CD4-positive, alpha-beta memory T cell (primary cell): ENCODE data around the gene DCPS. TPM values are rescaled to one million over a fixed set of nuclear protein-coding genes. Genes with fewer than 3 reads are reported as not detected.
"Not testable (repeated sequence)": the region's sequence is repeated elsewhere in the genome, so short reads cannot be mapped to it uniquely, and the experiment has no call there.

Source experiments
- CTCF ChIA-PET: fragments of 350-600 bp; sonication (Branson Sonifier 250); formaldehyde crosslinking; loops from one replicate; lab custom pipeline; 2021; ENCODE audit warnings: inconsistent platforms; ENCODE audit not compliant: partially characterized antibody; lab: Charles Lee
- POLR2A ChIA-PET: fragments of 350-600 bp; sonication (Branson Sonifier 250); formaldehyde crosslinking; loops from one replicate; lab custom pipeline; 2021; ENCODE audit not compliant: partially characterized antibody; lab: Charles Lee
- DNase-seq, 5 donors: peaks; one replicate each; pipeline versions ENCODE4 v3.0.0 to v3.0.0-alpha.2; 2020 to 2022; ENCODE audit warnings: mixed read lengths in 1 of 5
- H3K27ac ChIP-seq: one replicate; pipeline ENCODE4 v1.7.0; 2013; ENCODE audit warnings: low read depth, low read length
- H3K27me3 ChIP-seq: 2 replicates; pipeline ENCODE4 v1.7.0; 2013; ENCODE audit warnings: mild to moderate bottlenecking, low read length, moderate library complexity; ENCODE audit not compliant: insufficient read depth
- H3K36me3 ChIP-seq: 2 replicates; pipeline ENCODE4 v1.7.0; 2013; ENCODE audit warnings: mild to moderate bottlenecking, low read length, moderate library complexity; ENCODE audit not compliant: insufficient read depth
- H3K4me1 ChIP-seq: 2 replicates; pipeline ENCODE4 v1.7.0; 2013; ENCODE audit warnings: mild to moderate bottlenecking, low read length, moderate library complexity; ENCODE audit not compliant: insufficient read depth
- H3K4me3 ChIP-seq, 2 donors: one replicate each; pipeline ENCODE4 v1.7.0; 2013; ENCODE audit warnings: low read length in 2 of 2, mild to moderate bottlenecking in 1 of 2
- H3K9me3 ChIP-seq, 2 donors: one replicate each; pipeline ENCODE4 v1.7.0; 2013; ENCODE audit warnings: low read length in 2 of 2, control low read depth in 1 of 2; ENCODE audit not compliant: control insufficient read depth in 1 of 2
- H3K27ac Mint-ChIP-seq, 7 donors: one replicate each; pipeline ENCODE4 v1.8.0; 2020 to 2021; ENCODE audit warnings: mixed read lengths in 7 of 7, mild to moderate bottlenecking in 6 of 7, inconsistent platforms in 3 of 7, moderate library complexity in 3 of 7
- H3K27me3 Mint-ChIP-seq, 2 donors: one replicate each; pipeline ENCODE4 v1.8.0; 2020 to 2021; ENCODE audit warnings: mixed read lengths in 2 of 2
- H3K36me3 Mint-ChIP-seq, 2 donors: one replicate each; pipeline ENCODE4 v1.8.0; 2020 to 2021; ENCODE audit warnings: mixed read lengths in 2 of 2, inconsistent platforms in 1 of 2, mild to moderate bottlenecking in 1 of 2
- H3K4me1 Mint-ChIP-seq, 4 donors: one replicate each; pipeline ENCODE4 v1.8.0; 2020 to 2021; ENCODE audit warnings: mixed read lengths in 4 of 4, mild to moderate bottlenecking in 1 of 4
- H3K4me3 Mint-ChIP-seq, 8 donors: one replicate each; pipeline ENCODE4 v1.8.0; 2020 to 2021; ENCODE audit warnings: mixed read lengths in 8 of 8, mild to moderate bottlenecking in 7 of 8, moderate library complexity in 6 of 8, inconsistent platforms in 3 of 8
- H3K9me3 Mint-ChIP-seq, 8 donors: one replicate each; pipeline ENCODE4 v1.8.0; 2020 to 2021; ENCODE audit warnings: mixed read lengths in 8 of 8, mild to moderate bottlenecking in 5 of 8, inconsistent platforms in 3 of 8, moderate library complexity in 1 of 8
- intact Hi-C: fragments of 100-400 bp; cut with micrococcal nuclease; formaldehyde crosslinking; loops from one replicate; pipeline ENCODE4 v1.15.1; 2023
- polyA plus RNA-seq, 2 donors: library from polyadenylated mRNA; unstranded; fragments of 300-500 nt; fragmentation: Illumina TruSeq; gene quantifications; one replicate each; pipeline ENCODE4 v1.2.3, GENCODE V29; 2021
- total RNA-seq, 2 experiments: library from RNA; stranded (reverse); gene quantifications; one replicate each; pipeline ENCODE4 v1.2.3, GENCODE V29; 2021

The DCPS gene
- total and polyA plus RNA-seq, 4 experiments from 2014 or later, result 20.2 to 48.0 (median 30.7) TPM

DNA sequence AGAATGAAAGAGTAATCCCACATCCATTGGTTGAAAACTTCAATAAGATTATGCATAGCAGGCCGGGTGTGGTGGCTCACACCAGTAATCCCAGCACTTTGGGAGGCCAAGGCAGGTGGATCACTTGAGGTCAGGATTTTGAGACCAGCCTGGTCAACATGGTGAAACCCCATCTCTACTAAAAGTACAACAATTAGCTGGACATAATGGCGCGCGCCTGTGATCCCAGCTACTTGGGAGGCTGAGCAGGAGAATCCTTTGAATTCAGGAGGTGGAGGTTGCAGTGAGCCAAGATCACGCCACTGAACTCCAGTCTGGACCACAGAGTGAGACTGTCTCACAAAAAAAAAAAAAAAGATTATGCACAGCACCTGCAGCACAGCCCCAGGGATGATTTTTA lies 63.9 kb downstream of the DCPS start:
- H3K9me3 Mint-ChIP-seq, DNase-seq, POLR2A ChIA-PET, H3K27ac ChIP-seq, H3K36me3 ChIP-seq, CTCF ChIA-PET, H3K9me3 ChIP-seq, H3K27ac Mint-ChIP-seq, H3K4me1 ChIP-seq, H3K27me3 ChIP-seq, H3K4me3 ChIP-seq, H3K4me3 Mint-ChIP-seq, H3K27me3 Mint-ChIP-seq, H3K36me3 Mint-ChIP-seq, intact Hi-C loops: not testable (repeated sequence)
- H3K4me1 Mint-ChIP-seq, result peaks cover 0 to 15% (median 0%) of the 10 kb centered on the region in 4 donors

DNA sequence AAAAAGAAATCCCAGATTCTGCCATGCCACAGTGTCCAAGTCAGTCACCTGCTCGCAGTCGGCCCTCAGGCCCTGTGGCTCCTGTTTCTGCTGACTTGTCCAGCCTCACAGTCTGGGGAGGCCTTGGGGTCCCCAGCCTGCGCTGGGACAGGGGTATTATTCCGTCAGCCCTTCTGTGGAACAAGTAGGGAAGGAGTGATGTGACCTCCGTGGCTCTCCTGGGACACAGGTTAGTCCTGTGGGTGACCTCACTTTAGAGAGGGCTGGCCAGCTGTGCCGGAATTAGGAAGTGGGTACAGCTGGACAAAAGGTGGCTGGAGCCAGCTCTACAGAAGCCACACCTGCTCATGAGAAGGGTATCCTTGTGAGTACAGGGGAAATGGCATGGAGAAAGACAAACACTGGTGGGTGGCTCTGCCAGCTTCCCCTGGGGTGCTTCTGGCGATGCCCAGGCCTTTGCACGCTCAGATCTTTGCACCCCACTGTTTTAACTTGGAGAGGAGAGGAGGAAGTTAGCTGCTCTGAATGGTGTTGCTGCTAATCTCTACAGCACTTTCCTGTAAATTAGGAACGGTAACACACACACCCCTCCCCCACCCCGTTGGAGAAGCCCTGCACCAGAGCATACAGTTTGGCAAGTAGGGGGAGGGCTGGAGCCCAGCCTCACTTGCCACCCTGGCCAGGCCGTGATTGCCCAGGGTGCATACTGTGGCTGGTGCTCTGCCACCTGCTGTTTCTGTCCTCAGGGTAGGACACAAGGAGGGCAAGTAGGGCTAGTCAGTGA lies 64.7 kb downstream of the DCPS start:
- DNase-seq, POLR2A ChIA-PET, intact Hi-C loops, H3K4me1 ChIP-seq, H3K4me3 ChIP-seq, H3K9me3 Mint-ChIP-seq, H3K27ac ChIP-seq, H3K36me3 Mint-ChIP-seq, H3K9me3 ChIP-seq, H3K27me3 Mint-ChIP-seq, H3K27me3 ChIP-seq, H3K4me3 Mint-ChIP-seq, H3K36me3 ChIP-seq, H3K27ac Mint-ChIP-seq: not testable (repeated sequence)
- H3K4me1 Mint-ChIP-seq, result peaks cover 0 to 15% (median under 1%) of the 10 kb centered on the region in 4 donors
- CTCF ChIA-PET, result interaction anchor here (1.4 kb wide), 1 partner anchor 112 kb away, joined by 3 read pairs; no protein-coding TSS in a partner anchor

DNA sequence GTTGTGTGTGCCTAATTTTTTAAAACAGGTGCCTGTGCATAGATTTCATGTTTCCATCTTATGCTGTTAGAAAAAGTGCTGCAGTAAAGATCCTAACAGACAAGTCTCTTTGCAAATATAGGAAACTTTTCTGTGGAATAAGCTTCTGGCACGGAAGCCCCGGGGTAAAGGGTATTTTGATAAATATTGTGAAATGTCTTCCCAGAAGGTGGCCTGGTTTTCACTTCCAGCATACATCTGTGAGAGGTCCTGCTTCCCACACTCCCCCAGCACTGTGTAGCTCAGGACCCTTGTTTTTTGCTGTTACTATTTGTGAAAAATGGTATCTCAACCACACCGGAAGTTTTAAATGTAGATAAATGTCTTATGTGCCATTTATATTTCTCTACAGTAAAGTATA lies 66.2 kb downstream of the DCPS start:
- Mint-ChIP-seq H3K9me3 (no peaks in the 10 kb centered on the region), H3K4me3 (no peak overlapping the region), H3K36me3 (no peaks in the 10 kb centered on the region), H3K27me3 (no peaks in the 10 kb centered on the region), H3K4me1 (peaks cover 0 to 15% (median under 1%) of the 10 kb centered on the region in 4 donors), H3K27ac (no peak overlapping the region)
- POLR2A ChIA-PET, result no interaction called here
- no peak for DNase-seq
- Histone ChIP-seq H3K36me3 (no peaks in the 10 kb centered on the region), H3K27me3 (no peaks in the 10 kb centered on the region), H3K4me1 (no peaks in the 10 kb centered on the region), H3K4me3 (no peak overlapping the region), H3K9me3 (no peaks in the 10 kb centered on the region), H3K27ac (no peak overlapping the region)
- CTCF ChIA-PET, result interaction anchor here (0.8 to 1.5 kb wide), 3 partner anchors 13 to 111 kb away, joined by 3 to 6 read pairs (median 4); no protein-coding TSS in a partner anchor
- intact Hi-C loops, result no loop called here

DNA sequence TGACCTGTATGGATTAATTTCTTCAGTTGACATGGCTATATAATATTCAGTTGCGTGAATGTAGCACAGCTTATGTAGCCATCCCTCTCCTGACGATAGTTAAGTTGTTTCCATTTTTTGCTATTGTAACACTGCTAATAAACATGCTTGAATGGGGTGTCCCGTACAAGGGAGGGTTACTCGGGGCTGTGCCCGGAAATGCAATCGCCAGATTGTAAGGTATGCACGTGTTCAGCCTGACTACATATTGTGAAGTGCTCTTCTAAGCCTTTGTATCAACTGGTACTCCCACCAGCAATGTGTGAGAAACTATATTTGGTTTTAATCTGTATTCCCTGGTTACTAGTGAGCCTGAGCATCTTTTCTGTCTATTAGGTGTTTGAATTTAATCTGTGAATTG lies 67.7 kb downstream of the DCPS start:
- Mint-ChIP-seq H3K27ac (no peak overlapping the region), H3K36me3 (no peaks in the 10 kb centered on the region), H3K9me3 (no peaks in the 10 kb centered on the region), H3K27me3 (no peaks in the 10 kb centered on the region), H3K4me3 (no peak overlapping the region), H3K4me1 (peaks cover 0 to 15% (median under 1%) of the 10 kb centered on the region in 4 donors)
- no peaks in the 10 kb centered on the region for H3K27me3 ChIP-seq
- no peak overlapping the region for H3K27ac ChIP-seq
- intact Hi-C loops, result no loop called here
- no peaks in the 10 kb centered on the region for H3K36me3 ChIP-seq
- no peak overlapping the region for H3K4me3 ChIP-seq
- DNase-seq, result no peak
- ChIA-PET POLR2A (no interaction called here), CTCF (no interaction called here)
- no peaks in the 10 kb centered on the region for H3K4me1 ChIP-seq
- H3K9me3 ChIP-seq, result no peaks in the 10 kb centered on the region

DNA sequence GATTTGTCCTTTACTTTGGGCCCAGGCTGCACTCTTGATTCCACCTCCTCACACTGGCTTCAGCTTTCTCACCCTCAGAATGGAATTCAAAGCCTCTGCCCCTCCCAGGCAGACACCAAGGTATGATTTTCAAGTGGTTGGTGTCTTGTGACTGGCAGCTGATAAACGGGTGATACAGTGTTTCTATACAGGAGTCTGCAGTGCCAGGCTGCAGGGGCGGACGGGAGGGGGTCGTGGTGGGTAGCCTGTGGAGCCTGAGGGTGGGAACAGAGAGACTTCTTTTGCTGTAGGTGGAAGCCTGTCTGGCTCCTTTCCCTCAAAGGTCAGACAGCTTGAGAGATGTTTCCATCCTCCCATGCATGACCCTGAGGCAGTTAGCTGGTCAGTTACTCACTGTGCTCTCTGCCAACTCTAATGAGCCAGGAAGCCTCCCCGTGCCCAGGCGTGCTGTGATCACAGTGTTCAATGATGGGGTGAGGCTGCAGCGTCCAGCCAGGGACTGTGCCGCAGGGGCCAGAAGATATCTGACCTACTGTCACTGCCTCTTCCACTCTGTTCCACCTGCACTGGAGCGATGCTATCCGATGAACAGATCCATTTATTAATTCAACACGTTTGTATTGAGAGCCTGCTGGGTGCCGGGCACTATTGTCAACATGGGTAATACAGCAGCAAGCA lies 69.7 kb downstream of the DCPS start:
- H3K27me3 ChIP-seq, H3K4me3 ChIP-seq, H3K4me1 Mint-ChIP-seq, POLR2A ChIA-PET, H3K27ac Mint-ChIP-seq, H3K9me3 Mint-ChIP-seq, H3K36me3 Mint-ChIP-seq, intact Hi-C loops, H3K4me1 ChIP-seq, DNase-seq, H3K36me3 ChIP-seq, H3K9me3 ChIP-seq, H3K27ac ChIP-seq, H3K4me3 Mint-ChIP-seq, H3K27me3 Mint-ChIP-seq: not testable (repeated sequence)
- CTCF ChIA-PET, result interaction anchor here (0.7 kb wide), 1 partner anchor 14 kb away, joined by 5 read pairs; no protein-coding TSS in a partner anchor

DNA sequence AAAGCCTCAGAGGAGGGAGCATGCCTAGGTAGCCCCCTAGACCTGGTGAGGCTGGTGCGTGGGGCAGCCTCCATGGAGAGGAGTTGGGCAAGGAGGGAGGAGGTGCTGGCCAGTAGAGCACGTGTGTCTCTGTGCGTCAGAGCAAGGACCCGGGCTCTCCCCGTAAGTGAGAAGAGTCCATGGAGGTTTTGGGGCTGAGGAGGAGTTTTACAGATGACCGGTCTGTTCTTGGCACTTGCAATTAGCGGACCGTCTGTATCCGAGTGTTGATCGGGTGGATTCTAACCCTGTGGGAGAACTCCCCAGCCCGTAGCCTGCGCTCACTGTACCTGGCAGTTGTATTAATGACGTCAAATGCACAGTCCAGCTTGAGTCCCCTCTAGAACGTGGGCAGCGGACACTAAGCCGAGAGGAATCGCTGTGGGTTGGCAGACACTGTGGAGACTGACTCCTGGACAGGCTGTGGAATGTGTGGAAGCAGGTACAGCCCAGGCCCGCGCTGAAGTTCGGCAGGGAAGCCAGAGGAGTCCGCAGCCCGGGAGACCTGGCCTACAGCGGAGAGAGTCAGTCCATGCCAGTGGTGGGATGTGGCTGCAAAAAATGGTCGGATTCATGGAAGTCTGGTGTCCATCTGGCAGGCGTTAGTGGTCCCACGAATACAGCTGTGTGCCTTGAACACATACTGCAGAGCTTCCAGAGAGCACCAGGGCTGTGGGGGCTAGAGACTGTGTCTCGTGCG lies 70.9 kb downstream of the DCPS start:
- H3K4me3 Mint-ChIP-seq, H3K27me3 ChIP-seq, H3K4me3 ChIP-seq, H3K9me3 ChIP-seq, H3K36me3 ChIP-seq, POLR2A ChIA-PET, H3K27me3 Mint-ChIP-seq, H3K27ac Mint-ChIP-seq, H3K27ac ChIP-seq, H3K36me3 Mint-ChIP-seq, DNase-seq, H3K4me1 Mint-ChIP-seq, H3K9me3 Mint-ChIP-seq, intact Hi-C loops, H3K4me1 ChIP-seq: not testable (repeated sequence)
- CTCF ChIA-PET, result interaction anchor here (0.7 kb wide), 1 partner anchor 13 kb away, joined by 5 read pairs; no protein-coding TSS in a partner anchor

DNA sequence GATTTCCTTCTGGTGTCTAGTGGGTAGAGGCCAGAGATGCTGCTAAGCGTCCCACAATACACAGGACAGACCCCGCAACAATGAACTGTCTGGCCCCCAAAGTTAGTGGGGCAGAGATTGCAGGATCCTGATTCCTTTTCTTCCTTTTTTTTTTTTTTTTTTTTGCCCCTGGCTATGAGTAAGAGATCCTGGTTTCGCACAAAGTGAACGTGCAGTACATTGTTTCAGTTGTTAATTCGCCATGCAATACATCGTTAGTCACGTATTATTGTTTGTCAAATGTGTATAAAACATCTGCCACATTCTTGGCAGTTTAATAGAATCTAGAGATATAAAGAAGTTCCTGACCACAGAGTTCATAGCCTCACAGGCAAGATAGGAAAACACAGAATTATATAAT lies 71.9 kb downstream of the DCPS start:
- Mint-ChIP-seq H3K4me3 (no peak overlapping the region), H3K36me3 (no peaks in the 10 kb centered on the region), H3K4me1 (peaks cover 0 to 6% (median under 1%) of the 10 kb centered on the region in 4 donors), H3K9me3 (no peaks in the 10 kb centered on the region), H3K27ac (no peak overlapping the region), H3K27me3 (no peaks in the 10 kb centered on the region)
- DNase-seq, result no peak
- no peaks in the 10 kb centered on the region for H3K36me3 ChIP-seq
- intact Hi-C loops, result no loop called here
- ChIA-PET CTCF (no interaction called here), POLR2A (no interaction called here)
- no peak overlapping the region for H3K27ac ChIP-seq
- no peaks in the 10 kb centered on the region for H3K9me3 ChIP-seq
- H3K27me3 ChIP-seq, result no peaks in the 10 kb centered on the region
- H3K4me1 ChIP-seq, result no peaks in the 10 kb centered on the region
- H3K4me3 ChIP-seq, result no peak overlapping the region
